ENCODE results near the gene SLC9A8. TPM values are rescaled to one million over a fixed set of nuclear protein-coding genes. Genes with fewer than 3 reads are reported as not detected.

SLC9A8 gene
- total RNA-seq, 1 experiment from 2014 or later, result 7.5 TPM

DNA sequence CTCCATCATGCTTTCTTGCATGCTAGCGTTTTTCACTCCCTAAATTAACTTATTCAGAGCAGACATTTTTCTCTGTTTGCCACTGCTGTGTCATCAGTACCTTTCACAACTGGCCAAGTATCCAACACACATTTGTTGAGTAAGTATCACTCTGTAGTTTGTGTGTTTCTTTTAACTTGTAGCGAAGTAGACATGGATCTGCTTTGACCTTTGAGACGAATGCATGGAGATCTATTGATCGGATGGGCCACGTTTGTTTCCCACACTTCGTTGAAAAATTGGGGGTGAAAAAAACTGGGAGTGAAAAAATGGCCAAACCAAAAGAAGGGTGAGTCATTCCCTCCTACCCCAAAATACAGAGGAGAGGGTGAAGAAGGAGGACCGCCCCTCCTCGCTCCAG is 12.9 kb upstream of the SLC9A8 start:
- Histone ChIP-seq H4K20me1 (ENCODE audit: control insufficient read depth, insufficient read depth, insufficient read length) (no peaks in the 10 kb centered on the region), H2AK5ac (ENCODE audit: insufficient read length, low read length) (no peak overlapping the region), H4K91ac (ENCODE audit: insufficient read length, low read depth, low read length) (no peak overlapping the region), H2BK12ac (ENCODE audit: insufficient read length, low read depth, low read length) (no peak overlapping the region), H3K27me3 (ENCODE audit: insufficient read depth, low read length) (no peaks in the 10 kb centered on the region), H4K5ac (ENCODE audit: insufficient read length, low read depth, low read length) (no peak overlapping the region), H3K56ac (ENCODE audit: insufficient read length, low read depth, low read length) (no peak overlapping the region), H3K9me3 (ENCODE audit: control insufficient read depth, low read depth, low read length) (no peaks in the 10 kb centered on the region), H3K23ac (ENCODE audit: insufficient read length, low read depth, low read length) (no peak overlapping the region), H3T11ph (ENCODE audit: low read length) (no peak overlapping the region), H3K4ac (ENCODE audit: low read depth, low read length) (no peak overlapping the region), H3K79me1 (ENCODE audit: insufficient read depth, low read depth, low read length, poor library complexity, severe bottlenecking) (no peaks in the 10 kb centered on the region), H3K14ac (ENCODE audit: insufficient read depth, low read length) (no peak overlapping the region), H3K27ac (ENCODE audit: insufficient read length, low read depth, low read length) (no peak overlapping the region), H4K8ac (replicated peaks; ENCODE audit: insufficient read length, low read depth, low read length) (no peak overlapping the region), H3K79me2 (ENCODE audit: insufficient read depth, low read length) (no peaks in the 10 kb centered on the region), H2BK20ac (ENCODE audit: low read depth, low read length, poor library complexity, severe bottlenecking) (no peak overlapping the region), H2BK5ac (ENCODE audit: insufficient read length, low read length) (no peak overlapping the region), H3K23me2 (ENCODE audit: insufficient read length, low read depth, low read length, poor library complexity, severe bottlenecking) (no peaks in the 10 kb centered on the region), H2BK15ac (ENCODE audit: low read depth, low read length) (no peak overlapping the region), H3K4me2 (ENCODE audit: insufficient read depth, insufficient read length, low read length) (no peak overlapping the region), H3K4me1 (ENCODE audit: insufficient read depth, low read length) (no peaks in the 10 kb centered on the region), H3K18ac (ENCODE audit: insufficient read length, low read depth, low read length) (no peak overlapping the region), H2BK120ac (ENCODE audit: low read depth, low read length, poor library complexity, severe bottlenecking) (no peak overlapping the region), H3K9ac (ENCODE audit: extremely low read depth, insufficient read length, low read length) (no peak overlapping the region), H2AFZ (ENCODE audit: low read length) (no peak overlapping the region)
- no CpG with 5 or more reads among the region's 8 CpGs for WGBS (ENCODE audit: extremely low coverage, insufficient read length, low lambda C conversion rate)
- H3K27ac Mint-ChIP-seq, result no peak overlapping the region; a peak in 1 of 7 replicates
- H3K27me3 Mint-ChIP-seq (ENCODE audit: low read depth), result peaks cover 1% of the 10 kb centered on the region; the same call in 1 of the 2 replicates
- TF ChIP-seq, protein P1, sequence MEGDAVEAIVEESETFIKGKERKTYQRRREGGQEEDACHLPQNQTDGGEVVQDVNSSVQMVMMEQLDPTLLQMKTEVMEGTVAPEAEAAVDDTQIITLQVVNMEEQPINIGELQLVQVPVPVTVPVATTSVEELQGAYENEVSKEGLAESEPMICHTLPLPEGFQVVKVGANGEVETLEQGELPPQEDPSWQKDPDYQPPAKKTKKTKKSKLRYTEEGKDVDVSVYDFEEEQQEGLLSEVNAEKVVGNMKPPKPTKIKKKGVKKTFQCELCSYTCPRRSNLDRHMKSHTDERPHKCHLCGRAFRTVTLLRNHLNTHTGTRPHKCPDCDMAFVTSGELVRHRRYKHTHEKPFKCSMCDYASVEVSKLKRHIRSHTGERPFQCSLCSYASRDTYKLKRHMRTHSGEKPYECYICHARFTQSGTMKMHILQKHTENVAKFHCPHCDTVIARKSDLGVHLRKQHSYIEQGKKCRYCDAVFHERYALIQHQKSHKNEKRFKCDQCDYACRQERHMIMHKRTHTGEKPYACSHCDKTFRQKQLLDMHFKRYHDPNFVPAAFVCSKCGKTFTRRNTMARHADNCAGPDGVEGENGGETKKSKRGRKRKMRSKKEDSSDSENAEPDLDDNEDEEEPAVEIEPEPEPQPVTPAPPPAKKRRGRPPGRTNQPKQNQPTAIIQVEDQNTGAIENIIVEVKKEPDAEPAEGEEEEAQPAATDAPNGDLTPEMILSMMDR (conservative IDR thresholded peaks at IDR 0.05), result no peak
- H3K9me3 Mint-ChIP-seq, result no peaks in the 10 kb centered on the region
- H3K36me3 Mint-ChIP-seq (ENCODE audit: insufficient read depth in 1 of 3, low read depth in 3 of 3), result no peaks in the 10 kb centered on the region
- H3K4me1 Mint-ChIP-seq, result no peaks in the 10 kb centered on the region
- no peak overlapping the region for H3K4me3 Mint-ChIP-seq
- no peak for DNase-seq

Data from H9 (cell line).